Measurements from ENCODE around the gene PJA2. TPM values are rescaled to one million over a fixed set of nuclear protein-coding genes. Genes with fewer than 3 reads are reported as not detected.
A peak's percentile ranks its signal among the peaks of the same experiment; 100 is the strongest.

The PJA2 gene
- total and polyA plus RNA-seq, 2 donors (not counting 1 experiment from before 2014, with no cell fraction given): 82.7 to 107 TPM

- peaks cover 69% of the 10 kb centered on the region for H3K79me2 ChIP-seq (ENCODE audit: control insufficient read depth, insufficient read depth, low read length)
- peaks cover 2% of the 10 kb centered on the region for H4K20me1 ChIP-seq (ENCODE audit: control insufficient read depth, extremely low read depth, insufficient read depth, low read length)
- no peaks in the 10 kb centered on the region for H3K9me3 ChIP-seq (ENCODE audit: control insufficient read depth, insufficient read depth, low read depth, low read length)
- H2AFZ ChIP-seq (ENCODE audit: low read length): no peak overlapping the region
- H3K27ac ChIP-seq (ENCODE audit: insufficient read depth, low read length): no peak overlapping the region
- no peak overlapping the region for H3K4me3 ChIP-seq (replicated peaks in 1 of 4; ENCODE audit: control extremely low read depth in 1 of 4, insufficient read depth in 1 of 4, low read depth in 3 of 4, low read length in 4 of 4)
- DNase-seq (ENCODE audit: low read depth in 2 of 2): no peak
- no peaks in the 10 kb centered on the region for H3K36me3 ChIP-seq (ENCODE audit: control insufficient read depth, insufficient read depth, low read length)
- no peak overlapping the region for H3K4me2 ChIP-seq (ENCODE audit: extremely low read depth, insufficient read depth, low read length)
- no peak for TF ChIP-seq CTCF (conservative IDR thresholded peaks at IDR 0.05 in 1 of 2, IDR thresholded peaks at IDR 0.05 in 1 of 2; ENCODE audit: low read depth in 1 of 2, low read length in 2 of 2)
- no peak for TF ChIP-seq EZH2 (IDR thresholded peaks at IDR 0.05; ENCODE audit: low read length, missing control alignments)
- H3K27me3 ChIP-seq (ENCODE audit: control insufficient read depth, insufficient read depth, low read length): no peaks in the 10 kb centered on the region
- H3K4me1 ChIP-seq (ENCODE audit: control insufficient read depth, extremely low read depth, insufficient read depth, low read length): peaks cover 5% of the 10 kb centered on the region
- H3K9ac ChIP-seq (ENCODE audit: insufficient read depth, low read length): no peak overlapping the region
Measured at GRCh38 chr5:109387408-109387974, 22.3 kb downstream of the PJA2 start.

- no peak for DNase-seq (ENCODE audit: low read depth in 2 of 2)
- H3K4me3 ChIP-seq (replicated peaks in 1 of 4; ENCODE audit: control extremely low read depth in 1 of 4, insufficient read depth in 1 of 4, low read depth in 3 of 4, low read length in 4 of 4): no peak overlapping the region
- H4K20me1 ChIP-seq (ENCODE audit: control insufficient read depth, extremely low read depth, insufficient read depth, low read length): no peaks in the 10 kb centered on the region
- no peak for TF ChIP-seq CTCF (conservative IDR thresholded peaks at IDR 0.05 in 1 of 2, IDR thresholded peaks at IDR 0.05 in 1 of 2; ENCODE audit: low read depth in 1 of 2, low read length in 2 of 2)
- TF ChIP-seq EZH2 (IDR thresholded peaks at IDR 0.05; ENCODE audit: low read length, missing control alignments): no peak
- H3K79me2 ChIP-seq (ENCODE audit: control insufficient read depth, insufficient read depth, low read length): peaks cover 2% of the 10 kb centered on the region
- no peak overlapping the region for H3K27ac ChIP-seq (ENCODE audit: insufficient read depth, low read length)
- peaks cover 6% of the 10 kb centered on the region for H3K36me3 ChIP-seq (ENCODE audit: control insufficient read depth, insufficient read depth, low read length)
- no peak overlapping the region for H2AFZ ChIP-seq (ENCODE audit: low read length)
- H3K4me2 ChIP-seq (ENCODE audit: extremely low read depth, insufficient read depth, low read length): no peak overlapping the region
- no peak overlapping the region for H3K9ac ChIP-seq (ENCODE audit: insufficient read depth, low read length)
- H3K27me3 ChIP-seq (ENCODE audit: control insufficient read depth, insufficient read depth, low read length): no peaks in the 10 kb centered on the region
- no peaks in the 10 kb centered on the region for H3K9me3 ChIP-seq (ENCODE audit: control insufficient read depth, insufficient read depth, low read depth, low read length)
- H3K4me1 ChIP-seq (ENCODE audit: control insufficient read depth, extremely low read depth, insufficient read depth, low read length): no peaks in the 10 kb centered on the region
Measured at GRCh38 chr5:109378095-109378494, 31.7 kb downstream of the PJA2 start.

DNA sequence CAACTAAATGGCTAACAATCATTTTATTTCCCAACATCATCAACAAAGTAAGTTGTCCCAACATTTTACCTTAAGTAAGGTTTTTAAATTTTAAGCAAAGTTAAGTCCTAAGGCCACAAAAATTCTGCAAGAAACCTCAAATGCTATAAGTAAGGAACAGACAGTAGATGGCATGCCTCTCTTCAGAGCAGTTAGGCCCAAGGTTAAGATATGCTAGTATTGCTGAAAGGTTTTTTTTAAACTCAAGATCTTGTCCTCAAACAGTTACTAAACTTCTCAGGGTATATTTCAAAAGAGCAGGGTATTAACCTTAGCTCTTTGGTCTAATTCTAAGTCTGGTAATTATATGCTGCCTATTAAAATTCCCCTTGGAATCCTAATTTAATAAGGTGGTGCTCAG, 35.1 kb downstream of the PJA2 start:
- Histone ChIP-seq H4K20me1 (ENCODE audit: control insufficient read depth, extremely low read depth, insufficient read depth, low read length) (no peaks in the 10 kb centered on the region), H3K27me3 (ENCODE audit: control insufficient read depth, insufficient read depth, low read length) (no peaks in the 10 kb centered on the region), H3K9me3 (ENCODE audit: control insufficient read depth, insufficient read depth, low read depth, low read length) (no peaks in the 10 kb centered on the region), H3K4me2 (ENCODE audit: extremely low read depth, insufficient read depth, low read length) (no peak overlapping the region), H2AFZ (ENCODE audit: low read length) (no peak overlapping the region), H3K27ac (ENCODE audit: insufficient read depth, low read length) (no peak overlapping the region), H3K4me3 (replicated peaks in 1 of 4; ENCODE audit: control extremely low read depth in 1 of 4, insufficient read depth in 1 of 4, low read depth in 3 of 4, low read length in 4 of 4) (no peak overlapping the region), H3K9ac (ENCODE audit: insufficient read depth, low read length) (no peak overlapping the region), H3K79me2 (ENCODE audit: control insufficient read depth, insufficient read depth, low read length) (no peaks in the 10 kb centered on the region), H3K36me3 (ENCODE audit: control insufficient read depth, insufficient read depth, low read length) (peaks cover 6% of the 10 kb centered on the region), H3K4me1 (ENCODE audit: control insufficient read depth, extremely low read depth, insufficient read depth, low read length) (no peaks in the 10 kb centered on the region)
- DNase-seq (ENCODE audit: low read depth in 2 of 2): peak in 1 of 2 donors; percentile 19
- TF ChIP-seq CTCF (conservative IDR thresholded peaks at IDR 0.05 in 1 of 2, IDR thresholded peaks at IDR 0.05 in 1 of 2; ENCODE audit: low read depth in 1 of 2, low read length in 2 of 2) (peak in 1 of 2 donors; percentile 14), EZH2 (IDR thresholded peaks at IDR 0.05; ENCODE audit: low read length, missing control alignments) (no peak)

Measured in fibroblast of lung (primary cell).